T-helper 2 cell (primary cell): ENCODE data around the gene INPP5J.
"Not testable (repeated sequence)": the region's sequence is repeated elsewhere in the genome, so short reads cannot be mapped to it uniquely, and the experiment has no call there.

Experiments used
- DNase-seq, 5 experiments: peaks; one replicate each; pipeline versions ENCODE4 v3.0.0 to v3.0.0-alpha.2; 2012 to 2022

INPP5J gene

GRCh38 chr22:31087744-31088215 lies 35.0 kb upstream of the INPP5J start:
- no peak for DNase-seq

- no peak for DNase-seq
Measured at GRCh38 chr22:31088233-31088986, 34.4 kb upstream of the INPP5J start.

GRCh38 chr22:31089160-31090100 lies 33.3 kb upstream of the INPP5J start:
- peak in 2 of 5 experiments; percentile 27 to 34 for DNase-seq

GRCh38 chr22:31090217-31091085 lies 32.3 kb upstream of the INPP5J start:
- no peak for DNase-seq

- DNase-seq: no peak
Measured at GRCh38 chr22:31091106-31091975, 31.4 kb upstream of the INPP5J start.

GRCh38 chr22:31092161-31092560 lies 30.6 kb upstream of the INPP5J start:
- no peak for DNase-seq

GRCh38 chr22:31093086-31093850 lies 29.5 kb upstream of the INPP5J start:
- DNase-seq: no peak

GRCh38 chr22:31094021-31094551 lies 28.7 kb upstream of the INPP5J start:
- DNase-seq: no peak

- no peak for DNase-seq
Measured at GRCh38 chr22:31094741-31095140, 28.0 kb upstream of the INPP5J start.

- no peak for DNase-seq
Measured at GRCh38 chr22:31095637-31096249, 27.0 kb upstream of the INPP5J start.

- no peak for DNase-seq
Measured at GRCh38 chr22:31096657-31097279, 26.0 kb upstream of the INPP5J start.

GRCh38 chr22:31097539-31097938 lies 25.2 kb upstream of the INPP5J start:
- DNase-seq: not testable (repeated sequence)

- no peak for DNase-seq
Measured at GRCh38 chr22:31097941-31098631, 24.7 kb upstream of the INPP5J start.

- DNase-seq: no peak
Measured at GRCh38 chr22:31098632-31099110, 24.1 kb upstream of the INPP5J start.

GRCh38 chr22:31099386-31099785 lies 23.4 kb upstream of the INPP5J start:
- no peak for DNase-seq

- no peak for DNase-seq
Measured at GRCh38 chr22:31099841-31100761, 22.7 kb upstream of the INPP5J start.

- DNase-seq: no peak
Measured at GRCh38 chr22:31100762-31101525, 21.8 kb upstream of the INPP5J start.
